Activated gamma-delta T cell treated with Interleukin-2 at 50 U/mL for 16 hours (primary cell): Measurements from ENCODE around the gene SDR42E2.
"Not testable (repeated sequence)": the region's sequence is repeated elsewhere in the genome, so short reads cannot be mapped to it uniquely, and the experiment has no call there.

ENCODE experiments used
- DNase-seq: peaks from one replicate; pipeline ENCODE4 v3.0.0-alpha.2; 2020

Gene SDR42E2

DNA sequence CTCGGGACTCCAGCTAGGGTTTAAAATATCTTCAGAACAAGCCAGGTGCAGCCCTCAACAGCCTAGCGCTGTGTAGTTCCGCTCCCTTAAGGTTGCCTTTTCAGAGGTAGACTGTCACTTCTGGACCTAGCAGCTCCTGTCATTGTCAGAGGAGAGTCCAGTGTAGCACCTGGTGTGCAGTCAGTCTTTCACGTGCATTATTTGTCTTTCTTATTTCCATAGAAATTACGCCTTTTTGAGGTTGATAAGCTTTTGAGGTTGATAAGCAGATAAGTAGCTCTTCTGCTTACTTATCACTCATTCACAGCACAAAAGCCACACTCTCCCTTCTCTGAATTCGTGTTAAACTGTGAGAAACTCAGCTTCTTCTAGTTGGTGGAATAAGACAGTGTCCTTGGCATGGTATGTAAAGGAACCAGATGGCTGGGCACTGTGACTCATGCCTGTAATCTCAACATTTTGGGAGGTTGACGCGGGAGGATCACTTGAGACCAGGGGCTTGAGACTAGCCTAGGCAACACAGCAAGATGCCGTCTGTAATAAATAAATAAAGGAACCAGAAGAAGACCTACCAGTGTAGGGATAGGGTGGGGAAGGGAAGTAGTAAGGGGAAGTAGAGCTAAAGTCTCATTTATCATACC lies 54.0 kb downstream of the SDR42E2 start:
- no peak for DNase-seq

DNA sequence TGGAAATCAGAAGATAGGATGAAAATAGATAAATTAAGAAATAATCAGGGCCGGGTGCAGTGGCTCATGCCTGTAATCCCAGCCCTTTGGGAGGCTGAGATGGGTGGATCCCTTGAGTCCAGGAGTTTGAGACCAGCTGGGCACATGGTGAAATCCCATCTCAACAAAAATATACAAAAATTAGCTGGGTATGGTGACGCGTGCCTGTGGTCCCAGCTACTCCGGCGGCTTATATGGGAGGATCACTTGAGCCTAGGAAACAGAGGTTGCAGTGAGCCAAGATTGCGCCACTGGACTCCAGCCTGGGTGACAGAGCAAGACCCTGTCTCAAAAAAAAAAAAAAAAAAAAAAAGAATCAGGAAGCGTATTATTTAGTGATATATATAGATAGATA lies 54.5 kb downstream of the SDR42E2 start:
- not testable (repeated sequence) for DNase-seq

DNA sequence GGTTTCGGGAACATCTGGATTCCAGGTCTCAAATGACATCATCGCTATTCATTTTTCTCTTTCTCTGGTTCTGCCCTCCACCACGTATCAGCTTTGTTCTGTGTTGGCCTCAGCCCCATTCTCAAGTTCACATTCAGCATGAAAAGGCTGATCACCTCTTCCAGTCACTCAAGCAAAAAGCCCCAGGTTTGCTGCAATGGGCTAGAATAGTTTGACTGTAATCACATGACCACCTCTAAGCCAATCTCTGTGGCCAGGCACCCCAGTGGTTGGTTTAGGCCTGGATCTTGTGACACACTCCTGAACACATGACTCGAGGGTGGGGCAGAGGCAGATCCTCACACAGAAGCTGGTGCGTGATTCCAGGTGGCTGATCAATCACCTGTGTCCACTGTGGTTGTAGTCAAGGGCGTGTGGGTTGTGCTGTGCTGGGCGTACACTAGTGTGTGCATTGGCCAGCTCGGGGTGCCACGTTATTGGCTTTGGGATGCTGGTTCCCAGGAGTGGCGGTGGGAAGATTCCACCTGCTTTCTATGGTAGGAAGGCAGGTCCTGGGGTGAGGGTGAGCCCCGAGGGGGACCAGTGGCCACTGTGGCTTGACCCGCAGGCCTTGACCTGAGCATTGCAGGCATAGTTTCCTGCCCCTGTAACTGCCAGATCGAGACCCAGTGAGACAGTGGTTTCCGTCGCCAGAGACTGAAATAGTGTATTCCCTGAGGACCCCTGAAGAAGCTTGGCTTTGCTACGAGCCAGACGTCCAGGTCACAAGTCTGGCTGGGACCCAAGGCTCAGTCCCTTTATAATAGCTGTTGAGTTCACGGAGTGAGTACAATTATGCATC lies 55.8 kb downstream of the SDR42E2 start:
- no peak for DNase-seq

DNA sequence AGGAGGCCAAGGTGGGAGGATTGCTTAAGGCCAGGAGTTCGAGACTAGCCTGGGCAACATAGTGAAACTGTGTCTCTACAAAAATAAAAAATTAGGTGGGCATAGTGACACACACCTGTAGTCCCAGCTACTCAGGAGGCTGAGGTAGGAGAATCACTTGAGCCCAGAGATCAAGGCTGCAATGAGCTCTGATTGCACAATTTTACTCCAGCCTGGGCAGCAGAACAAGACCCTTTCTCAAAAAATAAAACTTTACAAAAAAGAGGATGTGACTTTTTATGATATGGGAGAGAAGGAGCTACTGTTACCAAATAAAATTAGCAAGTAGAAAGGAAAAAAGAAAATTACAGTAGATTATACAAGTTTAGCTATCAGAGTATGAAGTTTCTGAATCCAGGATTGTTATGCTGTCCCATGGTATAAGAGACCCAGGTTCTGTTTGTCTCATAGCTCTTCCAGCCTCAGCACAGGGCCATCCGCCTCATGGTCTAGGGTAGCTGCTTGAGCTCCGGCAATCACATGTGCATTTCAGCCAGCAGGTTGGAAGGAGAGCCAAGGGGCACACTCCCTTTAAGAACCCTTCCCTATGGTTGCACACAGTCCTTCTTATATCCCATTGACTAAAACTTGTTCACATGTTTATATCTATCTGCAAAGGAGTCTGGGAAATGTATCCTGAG lies 57.2 kb downstream of the SDR42E2 start:
- no peak for DNase-seq

DNA sequence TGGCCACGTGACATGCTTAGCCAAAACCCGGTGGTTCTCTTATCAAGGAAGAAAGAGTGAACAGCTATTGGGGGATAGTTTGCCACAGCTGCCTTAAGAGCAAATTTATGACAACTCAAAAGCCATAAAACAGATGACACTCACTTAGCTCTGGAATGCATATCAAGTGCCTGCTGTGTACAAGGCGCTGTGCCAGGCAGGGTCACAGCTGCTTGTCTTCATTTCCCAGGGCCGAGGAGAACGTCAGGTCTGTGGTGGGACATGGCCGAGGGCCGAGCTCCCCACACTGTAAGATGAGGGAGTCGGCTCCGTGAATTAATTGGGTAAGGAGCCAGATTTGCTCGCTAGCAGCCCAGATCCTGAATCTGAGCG lies 57.7 kb downstream of the SDR42E2 start:
- DNase-seq, result no peak

DNA sequence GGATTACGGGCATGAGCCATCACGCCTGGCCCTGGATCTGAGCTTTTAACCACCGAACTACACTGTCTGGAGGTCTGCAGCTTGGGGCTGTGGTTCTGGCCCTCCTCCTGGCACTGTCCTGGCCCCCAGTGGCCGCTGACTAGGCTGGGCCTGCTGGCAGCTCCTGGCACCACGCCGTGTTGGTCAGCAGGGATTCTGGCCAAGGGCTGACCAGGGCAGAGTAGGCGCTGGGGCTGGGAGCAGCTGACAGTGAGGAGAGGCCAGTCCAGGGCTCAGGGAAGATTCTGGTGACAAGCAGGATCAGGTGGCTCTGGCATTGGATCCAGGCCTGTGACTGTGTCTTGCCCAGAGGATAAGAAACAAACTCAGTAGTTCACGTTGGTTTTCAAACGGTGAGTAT lies 58.4 kb downstream of the SDR42E2 start:
- DNase-seq, result no peak

DNA sequence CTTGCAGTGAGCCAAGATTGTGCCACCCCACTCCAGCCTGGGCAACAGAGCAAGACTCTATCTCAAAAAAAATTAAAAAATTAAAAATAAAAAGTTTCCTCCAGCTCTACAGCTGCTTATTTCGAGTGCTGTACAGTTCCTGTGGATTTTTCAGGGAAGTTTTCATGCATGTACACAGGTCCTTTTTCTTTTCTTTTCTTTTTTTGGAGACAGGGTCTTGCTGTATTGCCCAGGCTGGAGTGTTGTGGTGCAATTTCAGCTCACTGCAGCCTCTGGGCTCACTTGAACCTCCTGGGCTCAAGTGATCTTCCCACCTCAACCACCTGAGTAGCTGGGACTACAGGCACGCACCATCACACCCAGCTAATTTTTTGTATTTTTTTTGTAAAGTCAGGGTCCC lies 59.7 kb downstream of the SDR42E2 start:
- DNase-seq, result no peak

DNA sequence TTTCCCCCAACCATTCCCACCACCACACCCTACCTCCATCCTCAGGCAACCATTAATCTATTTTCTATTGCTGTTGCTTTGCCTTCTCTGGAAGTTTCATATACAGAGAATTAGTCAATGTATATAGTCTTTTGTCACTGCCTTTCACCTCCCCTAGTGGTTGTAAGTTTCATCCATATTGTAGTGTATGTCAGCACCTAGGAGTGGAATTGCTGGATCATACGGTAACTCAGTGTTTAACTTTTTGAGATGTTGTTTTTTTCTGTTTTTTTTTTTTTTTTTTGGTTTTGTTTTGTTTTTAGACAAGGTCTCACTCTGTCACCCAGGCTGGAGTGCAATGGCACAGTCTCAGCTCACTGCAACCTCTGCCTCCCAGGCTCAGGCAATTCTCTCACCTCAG lies 60.7 kb downstream of the SDR42E2 start:
- no peak for DNase-seq

DNA sequence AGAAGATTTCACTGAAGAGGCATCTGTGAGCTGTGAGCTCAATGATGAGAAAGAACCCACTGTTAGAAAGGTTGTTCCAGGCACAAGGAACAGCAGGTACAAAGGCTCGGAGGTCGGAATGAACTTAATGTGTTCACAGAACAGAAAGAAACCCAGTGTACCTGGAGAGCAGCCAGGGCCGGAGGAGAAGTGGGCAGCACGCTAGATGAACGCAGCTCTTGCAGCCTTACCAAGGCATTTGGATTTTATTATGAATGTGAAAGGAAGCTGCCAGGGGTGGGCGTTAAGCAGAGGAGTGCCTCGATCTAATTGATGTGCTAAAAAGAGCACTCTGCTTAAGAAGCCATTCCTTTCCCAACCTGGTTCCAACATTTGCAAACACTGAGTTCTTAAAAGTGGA lies 62.8 kb downstream of the SDR42E2 start:
- DNase-seq, result no peak

DNA sequence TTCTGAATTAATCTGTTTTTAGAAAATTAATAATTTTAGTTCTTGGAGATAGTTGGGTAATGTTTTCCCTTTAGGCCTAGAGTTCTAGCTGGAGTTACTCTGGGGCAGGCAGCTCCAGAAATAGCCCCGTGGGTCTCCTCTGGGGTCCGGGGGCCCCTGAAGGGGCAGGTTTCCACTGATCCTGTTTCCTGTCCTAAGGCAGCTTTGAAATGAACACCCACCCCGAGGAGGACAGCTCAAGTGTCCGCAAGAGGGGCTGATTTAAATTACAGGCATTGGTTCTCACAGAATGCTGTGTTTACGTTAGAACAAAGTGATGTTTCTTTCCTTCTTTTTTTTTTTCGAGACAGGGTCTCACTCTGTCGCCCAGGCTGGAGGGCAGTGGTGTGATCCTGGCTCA lies 67.6 kb downstream of the SDR42E2 start:
- no peak for DNase-seq

DNA sequence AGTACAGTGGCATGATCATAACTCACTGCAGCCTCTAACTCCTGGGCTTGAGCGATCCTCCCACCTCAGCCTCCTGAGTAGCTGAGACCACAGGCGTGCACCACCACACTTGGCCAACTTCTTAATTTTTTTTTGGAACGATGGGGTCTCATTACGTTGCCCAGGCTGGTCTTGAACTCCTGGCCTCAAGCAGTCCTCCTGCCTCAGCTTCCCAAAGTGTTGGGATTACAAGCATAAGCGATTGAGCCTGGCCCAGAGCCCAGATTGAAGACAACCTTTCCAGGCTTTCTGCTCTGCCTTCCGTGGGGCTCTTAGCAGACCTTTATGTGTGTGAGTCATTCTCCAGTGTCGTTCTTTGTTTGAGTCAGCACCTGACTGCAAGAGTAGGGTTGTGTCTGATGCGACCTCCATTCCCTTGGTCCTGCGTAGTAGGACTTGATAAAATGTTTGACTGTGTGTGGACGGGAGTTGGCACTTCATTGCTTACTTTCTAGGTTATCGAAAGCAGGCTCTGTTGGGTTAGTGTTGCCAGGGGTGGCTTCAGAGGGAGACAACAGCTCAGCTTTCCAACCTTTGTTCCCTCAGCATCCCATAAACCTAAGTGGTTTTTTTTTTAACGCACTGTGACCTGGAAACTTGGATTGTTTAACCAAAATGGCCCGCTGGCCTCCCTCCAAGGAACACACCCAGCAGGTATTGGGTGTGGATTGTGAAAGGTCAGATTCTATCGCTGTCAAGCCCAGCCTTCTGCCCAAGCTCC lies 70.2 kb downstream of the SDR42E2 start:
- DNase-seq, result no peak

DNA sequence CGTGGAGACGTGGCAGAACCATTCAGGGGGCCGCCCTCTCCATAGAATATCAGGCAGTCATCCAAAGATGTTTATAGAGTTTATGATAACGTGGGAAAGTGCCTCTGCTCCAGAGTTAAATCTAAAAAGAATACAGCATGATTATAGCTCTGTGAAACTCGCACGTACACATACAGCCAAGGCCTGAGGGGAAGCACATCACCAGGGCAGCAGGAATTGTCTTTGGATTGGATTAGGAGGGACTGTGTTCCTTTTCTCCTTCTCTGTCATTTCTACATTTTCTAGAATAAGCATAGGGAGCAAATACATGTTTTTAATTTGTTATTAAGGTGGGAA lies 70.7 kb downstream of the SDR42E2 start:
- no peak for DNase-seq

DNA sequence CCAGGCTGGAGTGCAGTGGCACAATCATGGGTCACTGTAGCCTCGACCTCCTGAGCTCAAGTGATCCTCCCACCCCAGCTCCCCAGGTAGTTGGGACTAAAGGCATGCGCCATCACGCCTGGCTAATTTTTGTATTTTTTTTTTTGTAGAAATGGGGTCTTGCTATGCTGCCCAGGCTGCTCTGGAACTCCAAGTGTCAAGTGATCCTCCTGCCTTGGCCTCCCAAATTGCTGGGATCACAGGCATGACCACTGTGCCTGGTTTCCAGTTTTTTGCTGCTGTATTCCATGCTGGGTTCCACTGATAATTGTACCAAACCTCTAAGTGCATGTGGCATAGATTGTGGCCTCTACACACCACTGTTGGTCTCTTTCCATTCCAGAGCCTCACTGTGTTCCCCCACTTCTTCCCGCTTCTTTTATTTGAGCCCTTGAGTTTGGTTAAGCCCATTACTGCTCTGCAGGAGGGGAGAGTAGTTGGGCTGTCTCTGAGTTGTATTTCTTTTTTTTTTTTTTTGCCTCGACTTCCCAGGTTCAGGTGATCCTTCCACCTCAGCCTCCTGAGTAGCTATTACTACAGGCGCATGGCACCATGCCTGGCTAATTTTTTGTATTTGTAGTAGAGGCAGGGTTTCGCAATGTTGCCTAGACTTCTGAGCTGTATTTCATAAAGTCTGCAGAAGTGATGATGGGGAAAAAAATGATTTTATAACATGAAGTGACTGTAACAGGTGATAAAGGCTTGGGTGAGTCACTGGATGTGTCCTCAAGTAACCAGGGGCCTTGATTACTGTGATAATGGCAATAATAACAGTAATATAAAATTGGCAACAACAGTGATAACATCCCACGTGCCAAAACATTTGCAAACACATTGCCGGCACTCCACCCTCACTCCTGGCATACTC lies 73.8 kb downstream of the SDR42E2 start:
- DNase-seq, result no peak

DNA sequence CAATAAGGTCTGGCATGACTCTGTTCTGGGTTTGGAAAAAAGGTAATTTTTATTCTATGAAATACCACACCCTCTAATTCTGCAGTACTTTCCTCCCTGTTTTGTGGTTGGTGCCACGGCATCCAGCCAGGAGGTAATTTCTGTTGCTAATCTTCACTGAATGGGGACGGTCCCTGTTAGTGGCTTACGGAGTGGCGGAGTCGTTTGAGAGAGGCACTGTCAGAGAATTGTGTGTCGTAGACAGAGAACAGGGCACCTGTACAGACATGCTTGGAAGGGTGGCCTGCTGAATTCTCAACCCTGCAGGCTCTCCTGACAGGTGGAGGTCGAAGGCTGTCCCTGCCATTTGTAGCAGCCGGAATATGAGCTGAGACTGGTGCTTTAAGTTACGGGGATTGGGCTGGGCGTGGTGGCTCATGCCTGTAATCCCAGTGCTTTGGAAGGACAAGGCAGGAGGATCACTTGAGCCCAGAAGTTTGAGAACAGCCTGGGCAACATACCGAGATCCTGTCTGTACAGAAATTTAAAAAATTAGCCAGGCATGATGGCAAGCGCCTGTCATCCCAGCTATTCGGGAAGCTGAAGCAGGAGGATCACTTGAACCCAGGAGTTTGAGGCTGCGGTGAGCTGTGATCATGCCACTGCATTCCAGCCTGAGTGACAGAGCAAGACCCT lies 77.0 kb downstream of the SDR42E2 start:
- no peak for DNase-seq

DNA sequence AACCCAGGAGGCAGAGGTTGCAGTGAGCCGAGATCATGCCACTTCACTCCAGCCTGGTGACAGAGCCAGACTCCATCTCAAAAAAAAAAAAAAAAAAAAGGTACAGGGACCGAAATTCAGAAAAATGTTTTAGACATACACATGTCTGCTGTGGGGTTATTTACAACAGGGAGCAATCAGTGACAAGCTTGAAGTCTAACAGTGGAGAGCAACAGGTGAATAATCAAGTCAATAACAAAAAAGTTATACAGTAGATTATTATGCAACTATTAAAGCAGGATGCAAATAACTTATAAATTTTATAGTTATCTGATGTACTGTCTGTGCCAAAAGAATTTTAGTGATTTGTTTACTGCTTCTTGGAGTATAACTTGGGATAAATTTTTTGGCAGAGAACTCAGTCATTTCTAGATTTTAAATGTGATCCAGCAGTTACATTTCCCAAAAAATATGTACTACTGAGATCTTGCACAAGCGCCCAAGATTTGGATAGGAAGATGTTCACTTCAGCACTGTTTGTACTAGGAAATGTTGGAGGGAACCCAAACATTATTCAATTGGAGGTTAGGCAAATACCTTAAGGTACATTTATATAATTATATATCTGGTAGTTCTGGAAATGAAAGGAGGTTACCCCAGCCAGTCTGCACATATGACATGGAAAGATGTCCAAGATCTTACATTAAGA lies 77.9 kb downstream of the SDR42E2 start:
- DNase-seq, result no peak
